CD4-positive, alpha-beta T cell (primary cell): ENCODE data around the gene ARAP2. TPM values are rescaled to one million over a fixed set of nuclear protein-coding genes. Genes with fewer than 3 reads are reported as not detected.

ENCODE experiments used
- ATAC-seq: fragments of 200-7000 bp; cut with Tn5 transposase; one replicate; pipeline ENCODE4 v1.10.0; 2022; ENCODE audit warnings: mild to moderate bottlenecking; ENCODE audit not compliant: poor library complexity
- CTCF ChIA-PET: fragments of 350-600 bp; sonication (Branson Sonifier 250); formaldehyde crosslinking; loops from one replicate; lab custom pipeline; 2021; ENCODE audit warnings: antibody characterized with exemption, inconsistent platforms; lab: Charles Lee
- POLR2A ChIA-PET: fragments of 350-600 bp; sonication (Branson Sonifier 250); formaldehyde crosslinking; loops from one replicate; lab custom pipeline; 2021; ENCODE audit warnings: antibody characterized with exemption, inconsistent platforms; lab: Charles Lee
- DNase-seq, 14 experiments: peaks; one replicate each; pipeline ENCODE4 v3.0.0-alpha.2; 2013 to 2020; ENCODE audit warnings: mixed read lengths in 2 of 14
- H3K27ac ChIP-seq, 2 donors: one replicate each; pipeline versions ENCODE4 v1.5.1 to v1.7.0; 2013; ENCODE audit warnings: low read length in 2 of 2, low read depth in 1 of 2, mild to moderate bottlenecking in 1 of 2
- H3K27me3 ChIP-seq, 2 experiments: 1 replicate in 1 of 2; 2 replicates in 1 of 2; pipeline versions ENCODE4 v1.6.1 to v1.7.0; 2013; ENCODE audit warnings: low read length in 2 of 2, control low read depth in 1 of 2, mild to moderate bottlenecking in 1 of 2, moderate library complexity in 1 of 2; ENCODE audit not compliant: insufficient read depth in 2 of 2, control insufficient read depth in 1 of 2
- H3K36me3 ChIP-seq: one replicate; pipeline ENCODE4 v1.6.1; 2013; ENCODE audit warnings: low read length, control low read depth; ENCODE audit not compliant: insufficient read depth
- H3K4me1 ChIP-seq: one replicate; pipeline ENCODE4 v1.6.1; 2013; ENCODE audit warnings: low read length, control low read depth; ENCODE audit not compliant: insufficient read depth
- H3K4me3 ChIP-seq: one replicate; pipeline ENCODE4 v1.5.1; 2013; ENCODE audit warnings: mild to moderate bottlenecking, low read length, moderate library complexity
- H3K9me3 ChIP-seq, 2 experiments: 1 replicate in 1 of 2; 2 replicates in 1 of 2; pipeline versions ENCODE4 v1.6.1 to v1.7.0; 2013; ENCODE audit warnings: low read length in 2 of 2, mild to moderate bottlenecking in 2 of 2, control low read depth in 1 of 2, moderate library complexity in 1 of 2; ENCODE audit not compliant: control insufficient read depth in 1 of 2, insufficient read depth in 1 of 2
- H3K27ac Mint-ChIP-seq: one replicate; pipeline ENCODE4 v1.8.0; 2020; ENCODE audit warnings: mixed read lengths
- H3K27me3 Mint-ChIP-seq: one replicate; pipeline ENCODE4 v1.8.0; 2021; ENCODE audit warnings: mixed read lengths
- H3K36me3 Mint-ChIP-seq: one replicate; pipeline ENCODE4 v1.8.0; 2021; ENCODE audit warnings: low read depth, mixed read lengths
- H3K4me1 Mint-ChIP-seq: one replicate; pipeline ENCODE4 v1.8.0; 2021; ENCODE audit warnings: low read depth, mixed read lengths
- H3K4me3 Mint-ChIP-seq: one replicate; pipeline ENCODE4 v1.8.0; 2020; ENCODE audit warnings: mild to moderate bottlenecking, mixed read lengths
- H3K9me3 Mint-ChIP-seq: one replicate; pipeline ENCODE4 v1.8.0; 2020; ENCODE audit warnings: mixed read lengths
- intact Hi-C, 2 experiments: fragments of 100-400 bp; cut with DNase I in 1 of 2; cut with micrococcal nuclease in 1 of 2; formaldehyde crosslinking; loops; one replicate each; pipeline versions ENCODE4 v1.15.1 to v1.9.0; 2023 to 2025; cut with DNase I, micrococcal nuclease
- total RNA-seq, 174 experiments: library from RNA in 2 of 174; stranded (reverse) in 2 of 174; gene quantifications; one replicate each; pipeline ENCODE4 v1.2.3 and lab custom pipeline; 2021 to 2026
- TF ChIP-seq, protein P1 (sequence below): fragments of 200-600 bp; IDR thresholded peaks from one replicate; pipeline ENCODE4 v1.8.0; 2022; ENCODE audit warnings: antibody characterized with exemption, mild to moderate bottlenecking

ARAP2 gene
- total RNA-seq, 2 experiments from 2014 or later, result 54.3 to 63.4 TPM

DNA sequence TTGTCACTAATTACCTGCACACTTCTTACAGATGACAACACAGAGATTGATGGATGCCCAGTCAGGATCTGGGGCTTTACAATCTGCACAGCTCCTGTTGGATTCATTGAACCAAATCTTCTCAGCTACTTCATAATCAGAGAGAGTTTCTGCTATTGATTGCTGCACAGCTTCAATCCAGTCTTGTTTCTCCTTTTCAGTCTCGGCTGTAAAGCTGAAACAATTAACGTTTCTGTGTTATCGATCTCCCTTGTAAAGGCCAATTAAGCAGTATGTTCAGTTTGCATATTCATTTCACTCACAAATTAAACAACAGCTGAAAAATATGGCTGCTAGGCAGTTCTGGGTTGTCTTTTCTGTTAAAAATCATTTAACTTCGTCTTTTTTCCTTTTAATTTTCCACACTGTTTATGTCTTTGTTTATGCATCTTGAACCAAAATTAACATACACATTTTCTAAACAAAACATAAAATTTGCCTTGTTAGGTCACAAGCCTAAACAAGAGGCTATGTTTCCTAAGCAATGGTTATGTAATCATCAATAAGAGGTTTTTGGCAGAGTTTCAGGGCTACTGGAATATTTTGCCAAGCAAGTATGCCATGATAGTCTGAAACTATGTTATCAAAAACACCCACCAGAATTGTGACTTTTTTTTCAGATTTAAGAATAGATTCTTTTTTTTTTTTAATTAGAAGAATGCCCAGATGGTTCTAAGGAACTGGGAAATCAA is 79.2 kb downstream of the ARAP2 start:
- Histone ChIP-seq H3K27me3 (no peaks in the 10 kb centered on the region), H3K9me3 (no peaks in the 10 kb centered on the region), H3K4me3 (no peak overlapping the region), H3K27ac (no peak overlapping the region), H3K36me3 (peaks cover 55% of the 10 kb centered on the region), H3K4me1 (no peaks in the 10 kb centered on the region)
- Mint-ChIP-seq H3K27me3 (no peaks in the 10 kb centered on the region), H3K36me3 (peaks cover 66% of the 10 kb centered on the region), H3K9me3 (no peaks in the 10 kb centered on the region), H3K4me3 (no peak overlapping the region), H3K4me1 (peaks cover 5% of the 10 kb centered on the region), H3K27ac (no peak overlapping the region)
- POLR2A ChIA-PET, result no interaction called here
- ATAC-seq, result no peak
- TF ChIP-seq, protein P1, sequence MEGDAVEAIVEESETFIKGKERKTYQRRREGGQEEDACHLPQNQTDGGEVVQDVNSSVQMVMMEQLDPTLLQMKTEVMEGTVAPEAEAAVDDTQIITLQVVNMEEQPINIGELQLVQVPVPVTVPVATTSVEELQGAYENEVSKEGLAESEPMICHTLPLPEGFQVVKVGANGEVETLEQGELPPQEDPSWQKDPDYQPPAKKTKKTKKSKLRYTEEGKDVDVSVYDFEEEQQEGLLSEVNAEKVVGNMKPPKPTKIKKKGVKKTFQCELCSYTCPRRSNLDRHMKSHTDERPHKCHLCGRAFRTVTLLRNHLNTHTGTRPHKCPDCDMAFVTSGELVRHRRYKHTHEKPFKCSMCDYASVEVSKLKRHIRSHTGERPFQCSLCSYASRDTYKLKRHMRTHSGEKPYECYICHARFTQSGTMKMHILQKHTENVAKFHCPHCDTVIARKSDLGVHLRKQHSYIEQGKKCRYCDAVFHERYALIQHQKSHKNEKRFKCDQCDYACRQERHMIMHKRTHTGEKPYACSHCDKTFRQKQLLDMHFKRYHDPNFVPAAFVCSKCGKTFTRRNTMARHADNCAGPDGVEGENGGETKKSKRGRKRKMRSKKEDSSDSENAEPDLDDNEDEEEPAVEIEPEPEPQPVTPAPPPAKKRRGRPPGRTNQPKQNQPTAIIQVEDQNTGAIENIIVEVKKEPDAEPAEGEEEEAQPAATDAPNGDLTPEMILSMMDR, result no peak
- CTCF ChIA-PET, result no interaction called here
- DNase-seq, result no peak
- intact Hi-C loops, result no loop called here

DNA sequence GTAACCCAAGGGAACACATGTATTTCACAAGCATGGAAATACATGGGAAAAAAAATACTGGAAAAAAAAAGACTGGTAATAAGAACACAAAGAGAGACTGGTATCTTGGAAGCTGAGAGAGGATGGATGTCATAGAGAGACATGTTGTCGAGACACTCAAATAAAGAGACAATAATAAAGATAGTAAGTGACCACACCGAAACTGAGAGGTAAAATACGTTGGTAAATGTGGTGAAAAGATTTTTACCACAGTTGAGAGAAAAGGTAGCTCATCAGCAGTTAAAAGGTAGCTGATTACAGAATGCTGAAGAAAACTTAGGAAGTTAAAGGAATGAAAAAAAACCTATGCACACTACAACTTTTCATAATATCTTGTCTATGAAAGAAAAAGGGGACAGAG is 81.1 kb downstream of the ARAP2 start:
- peaks cover 5% of the 10 kb centered on the region for H3K4me1 Mint-ChIP-seq
- H3K27ac Mint-ChIP-seq, result no peak overlapping the region
- Histone ChIP-seq H3K27me3 (no peaks in the 10 kb centered on the region), H3K27ac (no peak overlapping the region), H3K36me3 (peaks cover 73% of the 10 kb centered on the region), H3K4me3 (no peak overlapping the region), H3K4me1 (no peaks in the 10 kb centered on the region), H3K9me3 (no peaks in the 10 kb centered on the region)
- peaks cover 76% of the 10 kb centered on the region for H3K36me3 Mint-ChIP-seq
- no peak overlapping the region for H3K4me3 Mint-ChIP-seq
- H3K9me3 Mint-ChIP-seq, result no peaks in the 10 kb centered on the region
- no peak for DNase-seq
- ChIA-PET CTCF (interaction anchor here (1.2 kb wide), 1 partner anchor 11 kb away, joined by 5 read pairs; no protein-coding TSS in a partner anchor), POLR2A (no interaction called here)
- H3K27me3 Mint-ChIP-seq, result no peaks in the 10 kb centered on the region
- TF ChIP-seq, protein P1, result no peak
- intact Hi-C loops, result no loop called here
- ATAC-seq, result no peak

DNA sequence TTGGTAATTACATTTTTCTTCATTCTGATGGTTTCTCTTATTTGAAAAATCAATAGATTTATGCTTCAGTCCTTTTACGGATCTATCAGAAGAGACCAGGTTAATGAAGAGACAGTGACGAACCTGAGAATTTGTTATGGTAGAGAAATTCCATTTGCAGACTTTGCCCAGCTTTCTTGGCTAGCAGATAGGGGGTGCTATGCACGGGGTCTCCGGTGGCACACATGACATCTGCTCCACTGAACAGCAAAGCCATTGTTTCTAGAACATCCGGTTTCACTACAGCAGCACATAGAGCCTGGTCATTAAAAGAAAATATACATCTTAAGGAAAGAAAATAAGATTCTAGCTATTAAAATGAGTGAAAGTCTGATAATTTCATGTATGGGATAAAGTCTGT is 85.1 kb downstream of the ARAP2 start:
- Mint-ChIP-seq H3K9me3 (no peaks in the 10 kb centered on the region), H3K27ac (no peak overlapping the region), H3K27me3 (no peaks in the 10 kb centered on the region), H3K36me3 (peaks cover 91% of the 10 kb centered on the region), H3K4me1 (no peaks in the 10 kb centered on the region), H3K4me3 (no peak overlapping the region)
- ChIA-PET POLR2A (no interaction called here), CTCF (interaction anchor here (0.6 kb wide), 1 partner anchor 88 kb away, joined by 3 read pairs; no protein-coding TSS in a partner anchor)
- Histone ChIP-seq H3K4me3 (no peak overlapping the region), H3K4me1 (no peaks in the 10 kb centered on the region), H3K27me3 (no peaks in the 10 kb centered on the region), H3K36me3 (peaks cover 66% of the 10 kb centered on the region), H3K9me3 (no peaks in the 10 kb centered on the region), H3K27ac (no peak overlapping the region)
- intact Hi-C loops, result no loop called here
- ATAC-seq, result no peak
- TF ChIP-seq, protein P1, result no peak
- peak in 2 of 14 experiments; percentile 4 to 15 for DNase-seq
